ENCODE measurements around the gene POU3F2. TPM values are rescaled to one million over a fixed set of nuclear protein-coding genes. Genes with fewer than 3 reads are reported as not detected.

POU3F2 gene
- total and polyA plus RNA-seq, 2 donors (not counting 3 experiments of a cell fraction or from before 2014, with no cell fraction given), result not detected

GRCh38 chr6:98846021-98846380 is 11.6 kb downstream of the POU3F2 start:
- TF ChIP-seq POLR2AphosphoS5 (IDR thresholded peaks at IDR 0.05; ENCODE audit: insufficient read depth, low read depth, low read length), result no peak
- no peak for TF ChIP-seq JUN (IDR thresholded peaks at IDR 0.05; ENCODE audit: borderline replicate concordance, insufficient read depth, insufficient read length, low read depth)
- Histone ChIP-seq H3K27me3 (ENCODE audit: control insufficient read depth in 2 of 2, insufficient read depth in 2 of 2, low read length in 2 of 2) (peaks cover 86 to 96% of the 10 kb centered on the region in 2 experiments), H3K9me3 (replicated peaks; ENCODE audit: control insufficient read depth, insufficient read depth, low read length) (no peaks in the 10 kb centered on the region), H2AFZ (ENCODE audit: low read depth, low read length) (no peak overlapping the region), H3K4me3 (replicated peaks in 1 of 3; ENCODE audit: insufficient read depth in 1 of 3, low read depth in 1 of 3, low read length in 3 of 3) (no peak overlapping the region), H3K36me3 (ENCODE audit: control insufficient read depth in 2 of 2, extremely low read depth in 1 of 2, insufficient read depth in 2 of 2, low read length in 2 of 2) (no peaks in the 10 kb centered on the region), H3K27ac (ENCODE audit: insufficient read depth, low read depth, low read length) (no peak overlapping the region), H3K4me1 (ENCODE audit: control insufficient read depth, extremely low read depth, insufficient read depth, low read length) (peaks cover 2% of the 10 kb centered on the region), H3K9ac (replicated peaks; ENCODE audit: extremely low read depth, insufficient read depth, low read length) (no peak overlapping the region), H3K9me1 (replicated peaks; ENCODE audit: control insufficient read depth, extremely low read depth, insufficient read depth, low read length) (no peaks in the 10 kb centered on the region), H3K4me2 (ENCODE audit: insufficient read depth, low read length) (no peak overlapping the region), H3K79me2 (ENCODE audit: control insufficient read depth, insufficient read depth, low read length) (no peaks in the 10 kb centered on the region), H4K20me1 (replicated peaks; ENCODE audit: control insufficient read depth, extremely low read depth, insufficient read depth, low read length) (no peaks in the 10 kb centered on the region)
- DNase-seq (ENCODE audit: low read depth, low spot score) (no peak), FAIRE-seq (no peak)
- ChIA-PET CTCF (interaction anchor here (0.5 to 2.1 kb wide), 8 partner anchors 9 to 1779 kb away, joined by 3 to 13 read pairs (median 7); no protein-coding TSS in a partner anchor), POLR2A (no interaction called here)
- no TSS peak for BruUV-seq (replicated peaks)
- dilution Hi-C loops (cut with MboI; ENCODE audit: extremely low pct_ligation_motif_present, low sequenced_read_pairs) (no loop called here), intact Hi-C loops (cut with micrococcal nuclease) (loop anchor here (1.0 to 10.0 kb wide), 3 partner anchors 111 to 1406 kb away; no protein-coding TSS in a partner anchor)

- H3K79me2 ChIP-seq (ENCODE audit: control insufficient read depth, insufficient read depth, low read length), result no peaks in the 10 kb centered on the region
- intact Hi-C loops (cut with micrococcal nuclease) (loop anchor here (5.0 to 10.0 kb wide), 2 partner anchors 110 to 1143 kb away; no protein-coding TSS in a partner anchor), dilution Hi-C loops (cut with MboI; ENCODE audit: extremely low pct_ligation_motif_present, low sequenced_read_pairs) (no loop called here)
- H3K4me1 ChIP-seq (ENCODE audit: control insufficient read depth, extremely low read depth, insufficient read depth, low read length), result peaks cover 2% of the 10 kb centered on the region
- H3K4me3 ChIP-seq (replicated peaks in 1 of 3; ENCODE audit: insufficient read depth in 1 of 3, low read depth in 1 of 3, low read length in 3 of 3), result no peak overlapping the region
- TF ChIP-seq JUN (IDR thresholded peaks at IDR 0.05; ENCODE audit: borderline replicate concordance, insufficient read depth, insufficient read length, low read depth), result no peak
- no peak for TF ChIP-seq POLR2AphosphoS5 (IDR thresholded peaks at IDR 0.05; ENCODE audit: insufficient read depth, low read depth, low read length)
- TF ChIP-seq GATA2 (IDR thresholded peaks at IDR 0.05; ENCODE audit: insufficient read depth, insufficient read length, low read depth, low read length), result no peak
- TF ChIP-seq POLR2A (IDR thresholded peaks at IDR 0.05; ENCODE audit: low read depth, low read length), result no peak
- TF ChIP-seq CTCF (IDR thresholded peaks at IDR 0.05; ENCODE audit: extremely low read depth in 1 of 2, insufficient read depth in 1 of 2, low read depth in 1 of 2, low read length in 2 of 2), result no peak
- no peak for TF ChIP-seq EZH2 (IDR thresholded peaks at IDR 0.05; ENCODE audit: borderline replicate concordance, low read depth, low read length, severe bottlenecking)
- no peak for TF ChIP-seq FOS (IDR thresholded peaks at IDR 0.05; ENCODE audit: borderline replicate concordance, insufficient read depth, low read length)
- TF ChIP-seq MYC (IDR thresholded peaks at IDR 0.05; ENCODE audit: low read depth, low read length), result no peak
- TF ChIP-seq MAX (IDR thresholded peaks at IDR 0.05; ENCODE audit: insufficient read depth, insufficient read length), result no peak
- no peaks in the 10 kb centered on the region for H3K9me1 ChIP-seq (replicated peaks; ENCODE audit: control insufficient read depth, extremely low read depth, insufficient read depth, low read length)
- no peaks in the 10 kb centered on the region for H3K9me3 ChIP-seq (replicated peaks; ENCODE audit: control insufficient read depth, insufficient read depth, low read length)
- no peaks in the 10 kb centered on the region for H4K20me1 ChIP-seq (replicated peaks; ENCODE audit: control insufficient read depth, extremely low read depth, insufficient read depth, low read length)
- no peak overlapping the region for H3K27ac ChIP-seq (ENCODE audit: insufficient read depth, low read depth, low read length)
- FAIRE-seq (no peak), DNase-seq (ENCODE audit: low read depth, low spot score) (no peak)
- no peaks in the 10 kb centered on the region for H3K36me3 ChIP-seq (ENCODE audit: control insufficient read depth in 2 of 2, extremely low read depth in 1 of 2, insufficient read depth in 2 of 2, low read length in 2 of 2)
- POLR2A ChIA-PET, result no interaction called here
- BruUV-seq (replicated peaks), result no TSS peak
- H3K9ac ChIP-seq (replicated peaks; ENCODE audit: extremely low read depth, insufficient read depth, low read length), result no peak overlapping the region
- CTCF ChIA-PET, result interaction anchor here (0.6 to 1.5 kb wide), 2 partner anchors 13 to 272 kb away, joined by 3 to 9 read pairs; partner anchors contain the start of gene POU3F2
- H3K4me2 ChIP-seq (ENCODE audit: insufficient read depth, low read length), result no peak overlapping the region
- H2AFZ ChIP-seq (ENCODE audit: low read depth, low read length), result no peak overlapping the region
- H3K27me3 ChIP-seq (ENCODE audit: control insufficient read depth in 2 of 2, insufficient read depth in 2 of 2, low read length in 2 of 2), result peaks cover 76 to 87% of the 10 kb centered on the region in 2 experiments
These were observed 13.0 kb downstream of the POU3F2 start for GRCh38 chr6:98847416-98847778.

All from endothelial cell of umbilical vein (primary cell).